Stimulated activated CD4-positive, alpha-beta T cell treated with anti-CD3 and anti-CD28 coated beads, Interleukin-4, amount 100 ng/mL, for 4 hours (primary cell): ENCODE results near the gene ZIC5.

Experiments
- DNase-seq, 2 experiments: peaks; one replicate each; pipeline ENCODE4 v3.0.0-alpha.2; 2020

ZIC5 gene

DNA sequence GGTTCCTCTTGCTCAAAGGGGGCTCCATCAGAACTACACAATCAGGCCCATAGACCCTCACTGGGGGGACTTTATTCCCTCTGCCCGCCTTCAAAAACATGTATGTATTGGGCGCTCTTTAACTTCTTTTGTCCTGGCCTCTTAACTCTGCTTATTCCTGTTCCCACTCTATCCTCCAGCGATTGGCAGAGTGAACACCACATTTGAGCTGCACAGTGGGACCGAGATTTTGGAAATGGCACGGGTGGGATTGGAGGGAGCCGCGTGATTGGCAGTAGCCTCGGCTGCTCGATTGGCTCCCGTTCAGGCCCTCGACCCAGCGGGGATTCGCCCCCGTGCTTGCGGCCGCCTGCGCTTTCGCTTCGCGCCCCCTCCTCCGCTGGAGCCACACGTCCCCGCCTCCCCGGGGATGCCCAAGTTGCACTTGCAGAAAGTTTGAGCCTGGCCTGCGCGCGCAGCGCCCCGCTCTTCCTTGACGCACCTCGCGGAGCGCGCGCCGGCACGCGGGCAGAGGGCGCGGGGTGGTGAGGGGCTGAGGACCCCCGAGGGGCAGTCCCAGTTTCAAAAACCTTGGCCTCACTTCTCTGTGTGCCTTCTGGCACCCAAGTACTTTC is at the start of gene ZIC5:
Gene ZIC5 (minus strand): TSS at position 192 of the 614 bp plus-strand sequence. CDS start 164 bp downstream, at position 28.
- no peak for DNase-seq

DNA sequence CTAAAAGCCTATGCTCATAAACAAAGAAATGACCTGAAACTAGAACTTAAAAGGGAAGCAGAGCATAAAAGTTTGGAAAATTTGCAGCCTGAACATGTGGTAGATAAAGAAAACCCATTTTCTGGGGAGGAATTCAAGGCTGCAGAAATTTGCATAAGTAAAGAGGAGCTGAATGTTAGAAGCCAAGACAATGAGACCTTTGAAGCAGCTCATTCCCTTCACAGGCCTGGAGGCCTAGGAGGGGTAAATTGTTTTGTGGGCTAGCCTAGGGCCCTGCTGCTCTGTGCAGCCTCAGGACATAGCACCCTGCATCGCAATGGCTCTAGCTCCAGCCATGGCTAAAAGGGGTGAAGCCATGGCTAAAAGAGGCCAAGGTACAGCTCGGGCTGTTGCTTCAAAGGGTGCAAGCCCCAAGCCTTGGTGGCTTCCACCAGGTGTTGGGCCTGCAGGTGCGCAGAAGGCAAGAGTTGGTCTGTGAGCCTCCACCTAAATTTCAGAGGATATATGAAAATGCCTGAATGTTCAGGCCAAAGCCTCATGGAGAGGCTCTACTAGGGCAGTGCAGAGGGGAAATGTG is 48.3 kb upstream of the ZIC5 start:
- no peak for DNase-seq

DNA sequence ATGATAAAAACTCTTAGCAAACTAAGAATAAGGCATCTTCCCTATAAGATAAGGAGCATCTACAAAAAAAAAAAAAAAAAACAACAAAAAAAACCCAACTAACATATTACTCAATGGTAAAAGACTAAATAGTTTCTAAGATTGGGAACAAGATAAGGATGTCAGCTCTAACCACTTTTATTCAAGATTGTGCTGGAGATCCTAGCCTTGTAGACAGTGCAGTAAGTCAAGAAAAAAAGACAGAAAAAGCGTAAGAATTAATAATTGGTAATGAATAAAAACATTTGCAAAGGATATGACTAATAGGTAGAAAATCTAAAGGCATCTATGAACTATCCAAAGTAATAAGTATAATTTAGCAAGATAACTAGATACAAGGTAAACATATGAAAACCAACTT is 43.1 kb upstream of the ZIC5 start:
- no peak for DNase-seq

DNA sequence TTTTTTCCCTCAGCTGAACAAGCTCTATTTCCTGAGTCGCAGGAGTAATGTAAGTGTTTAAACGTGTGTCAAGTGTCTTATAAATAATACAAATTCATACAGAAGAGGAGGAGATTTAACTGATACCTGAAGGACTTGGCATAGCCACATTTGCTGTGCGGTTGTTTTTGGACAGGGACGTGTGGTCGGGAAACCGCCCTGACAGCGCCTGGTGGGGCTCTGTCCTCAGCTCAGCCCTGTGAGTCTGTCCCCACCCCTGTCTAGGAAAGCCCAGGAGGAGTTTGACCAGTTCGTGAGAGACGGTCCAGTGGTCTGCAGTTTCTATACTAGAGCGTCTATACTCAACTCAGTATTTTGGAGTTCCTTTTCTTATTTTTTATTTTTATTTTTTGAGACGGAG is 26.7 kb upstream of the ZIC5 start:
- no peak for DNase-seq

DNA sequence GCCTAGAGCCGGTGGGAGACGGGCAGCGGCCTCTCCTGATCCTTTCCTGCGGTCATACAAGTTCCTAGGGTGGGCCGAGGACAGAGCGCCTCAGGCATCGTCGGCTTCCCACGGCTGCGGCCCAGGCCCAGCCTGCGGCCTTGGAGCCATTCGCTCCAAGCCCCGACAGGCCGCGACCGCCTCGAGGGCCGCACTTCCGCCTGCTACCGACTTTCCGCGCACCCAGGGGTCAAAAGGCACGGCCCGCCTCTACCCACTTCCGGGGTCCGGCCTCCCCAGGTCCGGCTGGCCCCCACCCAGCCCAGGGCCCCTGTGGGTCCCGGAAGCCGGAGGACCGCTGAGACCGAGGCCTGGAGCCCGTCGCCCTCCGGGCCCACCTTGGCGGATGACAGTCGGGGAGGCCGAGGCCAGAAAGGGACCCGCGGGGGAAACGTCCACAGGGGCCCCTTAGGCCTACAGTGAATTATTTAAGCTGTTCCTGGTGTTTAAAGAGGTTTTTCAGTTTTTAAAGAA is 26.2 kb upstream of the ZIC5 start:
- DNase-seq = no peak

DNA sequence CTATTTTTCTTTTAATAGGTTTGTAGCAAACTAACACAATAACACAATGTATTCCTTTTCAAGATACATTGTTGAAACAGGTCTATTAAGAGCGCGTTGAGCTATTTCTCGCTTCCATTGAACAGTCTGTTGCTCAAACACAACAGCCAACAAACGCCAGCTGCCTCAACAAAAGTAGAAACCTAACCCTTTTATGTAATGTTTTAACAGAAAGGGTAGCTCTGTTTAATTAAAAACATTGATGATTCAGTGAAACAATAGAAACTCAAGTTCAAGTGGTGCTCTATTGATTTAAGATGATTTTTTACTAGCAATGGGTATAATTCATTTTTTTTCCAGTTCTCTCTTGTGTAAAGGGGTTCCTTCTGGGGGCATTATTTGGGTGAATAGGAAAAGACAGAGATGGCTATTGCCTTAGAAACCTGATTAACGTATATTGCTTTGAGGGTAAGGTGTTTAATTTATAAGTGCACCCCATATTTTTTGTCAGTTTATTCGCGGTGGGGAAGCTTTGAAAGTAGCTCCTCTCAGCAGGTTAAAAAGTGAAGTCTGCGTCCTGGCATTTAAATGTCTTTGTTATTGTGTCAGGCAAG is 24.9 kb upstream of the ZIC5 start:
- no peak for DNase-seq

DNA sequence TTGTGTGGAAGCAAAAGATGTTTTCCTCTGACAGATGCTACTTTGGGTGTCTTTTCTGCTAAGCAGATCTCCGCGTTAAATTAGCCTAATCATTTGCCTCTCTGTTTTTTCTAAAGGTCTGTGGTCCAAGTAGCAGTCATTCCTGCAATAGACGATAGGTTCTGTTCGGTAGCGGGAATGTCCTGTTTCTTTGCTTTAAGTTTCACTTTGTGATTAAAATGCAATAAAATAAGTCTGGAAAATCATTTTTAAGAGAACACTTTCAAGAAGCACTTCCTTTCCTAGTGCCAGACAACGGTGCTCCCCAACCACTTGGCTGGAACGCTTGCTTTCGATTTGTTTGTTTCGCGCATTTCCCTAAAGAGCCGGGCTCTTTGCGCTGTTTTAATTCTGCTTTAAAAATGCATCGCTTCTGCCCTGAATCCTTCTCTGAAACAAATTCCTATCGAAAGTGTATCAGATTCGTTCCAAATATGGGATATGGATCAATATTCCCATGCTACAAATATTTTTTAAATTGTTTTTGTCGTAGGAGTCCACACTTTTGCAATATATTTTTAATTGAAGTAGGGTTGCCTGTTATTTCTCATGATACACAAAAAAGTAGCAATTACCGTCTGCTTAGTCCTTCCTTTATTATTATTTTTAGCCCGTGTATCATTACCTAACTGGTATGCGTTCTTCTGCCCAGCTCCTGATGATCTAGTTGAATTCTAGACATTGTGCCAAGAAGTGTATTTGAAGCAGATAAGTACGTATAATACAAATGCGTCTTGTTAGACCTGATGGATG is 24.2 kb upstream of the ZIC5 start:
- DNase-seq = no peak

DNA sequence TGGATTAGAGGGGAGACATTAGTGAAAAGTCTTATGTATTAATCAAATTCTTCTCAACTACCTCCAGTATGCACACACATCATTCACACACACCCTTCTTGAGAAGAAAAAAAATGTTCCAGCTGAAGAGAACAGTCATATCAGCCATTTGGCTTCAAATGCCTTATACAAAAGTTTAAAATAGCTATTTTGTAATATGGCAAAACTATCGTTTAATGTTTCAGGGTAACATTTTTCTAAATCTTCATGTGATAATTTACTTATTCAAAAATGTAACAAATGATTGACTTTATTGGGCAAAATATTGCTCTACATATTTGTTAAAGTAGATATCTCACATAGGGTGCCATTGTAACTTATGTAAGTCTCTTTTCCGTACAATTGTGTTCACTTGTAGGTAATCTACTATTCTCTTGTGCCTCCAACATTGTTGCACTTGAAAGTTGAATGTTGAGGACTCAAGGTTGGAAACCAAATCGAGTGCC is 23.6 kb upstream of the ZIC5 start:
- no peak for DNase-seq

DNA sequence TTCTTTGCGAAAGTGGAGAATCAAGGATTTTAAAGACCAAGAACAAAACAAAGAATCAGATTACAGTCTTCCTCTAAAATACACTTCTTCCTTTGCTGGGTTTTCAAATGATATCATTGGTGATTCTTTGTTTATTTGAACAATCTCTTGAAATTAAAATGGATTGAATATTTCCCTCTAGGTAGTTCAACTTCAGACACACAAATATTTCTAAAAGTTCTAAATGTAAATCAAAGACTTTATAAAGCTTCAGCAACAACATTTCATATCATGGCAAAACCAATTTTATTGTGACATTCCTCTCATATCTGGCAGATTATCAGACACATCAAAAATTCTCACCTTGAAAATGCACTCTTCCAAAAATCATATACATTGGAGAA is 23.1 kb upstream of the ZIC5 start:
- no peak for DNase-seq

DNA sequence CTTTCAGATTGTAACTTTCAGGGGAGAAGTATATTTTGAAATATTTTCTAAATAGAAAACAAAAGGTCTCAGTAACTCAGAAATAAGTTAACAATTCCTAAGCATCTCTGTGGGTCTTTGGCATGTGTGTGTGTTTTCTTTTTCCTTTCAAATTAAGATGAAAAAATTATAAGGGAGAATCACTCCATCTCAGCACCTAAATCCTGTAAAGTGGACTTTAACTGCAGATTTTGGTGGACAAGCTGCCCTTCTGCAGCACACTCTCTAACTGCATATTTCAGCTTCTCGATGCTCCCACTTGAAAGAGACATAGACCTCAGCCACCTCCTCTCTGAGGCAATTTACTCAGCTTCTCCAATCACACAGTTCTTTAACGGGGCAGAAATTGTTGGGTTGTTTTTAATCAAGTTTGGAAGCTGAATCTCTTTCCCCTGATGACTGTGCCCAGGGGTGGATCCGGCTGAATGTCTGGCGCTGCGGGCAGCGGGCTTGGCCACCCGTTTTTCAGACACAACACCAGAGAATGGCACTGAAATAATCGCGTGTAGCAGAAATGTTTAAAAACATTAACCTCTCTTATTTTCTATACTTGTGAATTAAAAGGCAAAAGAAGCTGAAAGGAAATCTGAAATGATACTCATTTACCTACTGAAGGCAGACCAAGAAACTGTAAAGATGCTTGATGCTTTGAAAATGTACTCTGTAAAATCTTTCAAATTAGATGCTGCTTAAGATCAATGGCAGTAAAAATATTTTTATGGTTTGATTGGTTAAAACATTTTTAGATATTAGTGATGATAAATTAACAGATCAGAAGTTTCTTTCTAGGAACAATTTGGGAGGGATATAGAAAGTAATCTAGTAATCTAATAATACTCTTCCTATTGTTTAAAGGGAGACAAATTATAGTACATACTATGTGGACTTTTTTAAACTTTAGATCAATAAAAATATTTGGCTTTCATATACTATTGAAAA is 22.4 kb upstream of the ZIC5 start:
- no peak for DNase-seq

DNA sequence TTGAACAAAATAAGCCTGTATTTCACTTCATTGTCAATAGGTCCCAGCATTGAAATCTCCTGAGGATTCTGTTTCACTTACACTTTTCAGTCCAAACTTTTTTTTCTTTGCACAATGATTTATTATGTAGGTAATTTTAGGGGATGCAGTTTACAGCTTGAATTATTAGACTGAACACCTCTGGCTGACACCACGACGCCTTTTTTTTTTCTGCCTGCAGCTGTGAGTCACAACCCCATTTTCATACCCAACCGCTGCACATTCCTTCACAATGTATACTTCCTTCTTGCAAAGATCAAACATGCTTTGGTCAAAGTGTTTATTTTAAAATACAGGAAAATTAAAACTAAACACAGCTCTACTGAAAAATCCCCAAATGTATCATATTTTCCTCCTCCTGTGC is 21.4 kb upstream of the ZIC5 start:
- DNase-seq = no peak

DNA sequence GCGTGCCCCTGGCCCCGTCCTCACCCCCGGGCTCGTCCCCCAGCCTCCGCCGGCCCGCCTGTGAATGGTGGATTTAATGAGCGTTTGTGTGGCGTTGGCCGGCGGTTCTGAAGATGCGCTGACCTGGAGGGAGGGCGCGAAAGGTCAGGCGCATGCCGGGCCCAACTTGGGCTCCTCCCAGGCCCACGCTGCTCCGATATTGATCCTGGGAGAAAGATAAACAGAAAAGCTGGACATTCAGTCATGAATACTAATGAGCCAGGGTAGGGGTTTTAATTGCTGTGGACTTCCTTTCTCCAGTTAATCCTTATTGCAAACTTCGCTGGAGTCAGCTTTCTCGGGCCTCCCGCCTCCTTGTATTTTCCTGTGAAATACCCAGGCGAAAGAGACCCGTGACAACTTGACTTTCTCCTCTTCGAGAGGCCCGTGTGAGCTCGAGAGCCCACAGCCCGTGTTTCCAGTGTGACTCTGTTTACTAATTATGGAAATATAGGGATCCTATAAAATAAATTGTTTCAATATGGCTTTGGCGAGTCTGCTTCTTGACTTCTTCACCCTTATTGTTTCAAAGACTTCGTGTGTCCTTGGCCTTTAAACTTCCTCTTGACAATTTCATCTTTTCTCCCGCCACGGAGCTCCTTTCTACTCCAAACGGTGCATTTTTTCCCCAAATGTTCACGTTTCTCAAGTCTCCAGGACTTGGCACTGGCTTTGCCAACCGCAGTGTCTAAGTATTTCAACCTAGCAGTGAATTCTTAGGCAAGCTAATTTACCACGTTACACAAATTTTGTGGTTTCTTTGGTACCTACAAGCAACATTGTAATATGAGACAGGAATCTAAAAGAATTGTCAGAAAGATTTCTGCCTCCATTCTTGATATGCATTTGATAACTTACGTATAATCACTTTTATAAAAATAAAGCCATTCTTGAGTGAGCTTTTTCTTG is 20.5 kb upstream of the ZIC5 start:
- DNase-seq = no peak

DNA sequence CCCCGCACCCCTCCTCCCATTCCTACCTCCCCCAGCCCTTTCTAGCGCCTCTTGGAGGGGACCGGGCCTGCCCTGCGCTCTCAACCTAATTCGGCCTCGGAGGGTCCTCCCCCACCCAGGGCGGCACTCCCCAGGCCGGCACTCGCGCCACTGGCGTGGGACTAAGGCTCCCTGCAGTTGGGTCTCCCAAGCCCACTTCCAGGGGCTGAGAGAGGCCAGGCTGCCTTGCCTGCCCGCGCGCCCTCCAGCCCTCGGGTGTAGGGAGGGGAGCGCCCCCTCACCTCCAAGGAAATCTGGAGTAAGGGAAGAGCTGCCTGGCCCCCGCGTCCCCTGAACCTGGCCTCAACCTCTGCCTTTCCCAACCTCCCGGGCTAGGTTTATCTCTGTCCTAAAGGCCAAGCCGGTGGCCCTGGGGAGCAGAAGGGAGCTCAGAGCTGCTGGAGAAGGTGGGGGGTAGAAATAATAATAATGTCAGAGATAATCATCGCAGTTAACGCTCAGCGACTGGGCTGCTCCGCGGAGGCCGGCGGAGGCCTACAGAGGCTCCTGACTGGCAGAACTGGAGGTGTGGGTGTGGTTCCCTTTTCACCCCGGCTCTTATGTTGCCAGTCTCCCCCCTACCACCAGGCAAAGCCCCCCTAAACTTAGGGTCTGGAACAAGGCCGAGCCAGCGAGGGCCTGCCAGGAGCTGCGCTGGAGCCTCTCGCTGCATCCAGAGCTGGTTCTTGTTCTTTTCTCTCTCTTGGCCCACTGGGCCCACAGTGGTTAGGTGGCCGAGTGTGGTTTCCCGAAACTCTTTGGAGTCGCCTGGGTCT is 19.7 kb upstream of the ZIC5 start:
- no peak for DNase-seq

DNA sequence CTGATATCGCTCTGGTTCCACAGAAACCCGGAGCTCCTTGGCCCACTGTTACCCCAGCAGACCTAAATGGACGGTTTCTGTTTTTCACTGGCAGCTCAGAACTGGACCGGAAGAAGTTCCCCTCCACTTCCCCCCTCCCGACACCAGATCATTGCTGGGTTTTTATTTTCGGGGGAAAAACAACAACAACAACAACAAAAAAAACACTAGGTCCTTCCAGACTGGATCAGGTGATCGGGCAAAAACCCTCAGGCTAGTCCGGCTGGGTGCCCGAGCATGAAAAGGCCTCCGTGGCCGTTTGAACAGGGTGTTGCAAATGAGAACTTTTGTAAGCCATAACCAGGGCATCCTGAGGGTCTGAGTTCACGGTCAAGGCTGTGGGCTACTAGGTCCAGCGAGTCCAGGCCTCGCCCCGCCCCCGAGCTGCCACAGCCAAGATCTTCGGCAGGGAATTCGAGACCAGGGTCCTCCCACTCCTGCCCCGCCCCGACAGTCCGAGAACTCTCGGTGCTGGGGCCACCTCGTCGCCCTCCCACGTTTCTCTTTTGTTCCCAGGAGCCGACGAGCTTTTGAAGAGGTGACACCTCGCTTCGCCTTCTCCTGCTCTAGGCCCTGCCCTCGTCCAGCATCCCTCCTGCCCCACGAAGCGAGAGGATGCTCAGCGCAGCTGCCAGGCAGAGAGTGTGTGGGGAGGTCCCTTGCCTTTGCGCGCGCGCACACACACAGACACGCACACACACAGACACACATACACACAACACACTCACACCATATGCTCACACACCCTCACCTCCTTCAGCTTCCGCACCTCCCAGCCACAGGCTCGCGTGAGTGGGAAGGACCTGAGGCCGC is 18.8 kb upstream of the ZIC5 start:
- DNase-seq = peak in 1 of 2 experiments; percentile 35

DNA sequence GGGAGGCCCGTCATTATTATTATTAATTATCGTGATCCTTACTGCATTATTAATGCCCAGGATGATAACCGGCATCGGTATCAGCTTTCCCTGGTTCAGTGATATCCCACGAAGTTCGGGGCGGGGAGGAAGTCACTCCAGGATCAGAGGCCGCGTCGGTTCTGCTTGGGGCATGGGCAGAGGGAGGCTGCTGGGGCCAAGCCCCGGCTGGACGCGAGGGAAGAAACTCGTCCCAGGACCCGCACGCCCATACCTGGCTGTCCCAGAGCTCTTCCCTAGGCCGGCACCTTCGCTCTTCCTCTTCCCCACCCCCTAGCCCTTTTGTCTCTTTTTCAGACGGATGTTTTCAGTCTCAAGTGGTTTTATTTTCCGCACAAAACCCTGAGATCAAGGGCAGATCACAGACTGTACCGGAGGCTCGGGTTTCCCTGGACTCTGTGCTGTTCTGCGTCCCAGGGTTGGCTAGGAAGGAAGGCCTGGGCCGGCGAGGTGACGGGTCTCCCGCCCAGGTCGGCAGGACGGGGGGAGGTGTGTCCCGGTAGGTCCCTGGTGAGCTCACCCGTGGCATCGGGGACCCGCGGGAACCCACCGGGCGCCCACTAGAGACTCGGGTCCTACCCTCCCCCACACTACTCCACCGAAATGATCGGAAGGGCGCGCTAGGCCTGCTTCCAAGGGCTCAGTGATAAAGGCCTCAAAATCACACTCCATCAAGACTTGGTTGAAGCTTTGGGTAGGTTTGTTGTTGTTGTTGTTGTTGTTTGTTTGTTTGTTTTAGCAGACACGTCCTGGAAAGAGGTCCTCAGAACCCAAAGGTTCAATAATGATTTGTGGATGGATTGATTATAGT is 17.9 kb upstream of the ZIC5 start:
- no peak for DNase-seq

DNA sequence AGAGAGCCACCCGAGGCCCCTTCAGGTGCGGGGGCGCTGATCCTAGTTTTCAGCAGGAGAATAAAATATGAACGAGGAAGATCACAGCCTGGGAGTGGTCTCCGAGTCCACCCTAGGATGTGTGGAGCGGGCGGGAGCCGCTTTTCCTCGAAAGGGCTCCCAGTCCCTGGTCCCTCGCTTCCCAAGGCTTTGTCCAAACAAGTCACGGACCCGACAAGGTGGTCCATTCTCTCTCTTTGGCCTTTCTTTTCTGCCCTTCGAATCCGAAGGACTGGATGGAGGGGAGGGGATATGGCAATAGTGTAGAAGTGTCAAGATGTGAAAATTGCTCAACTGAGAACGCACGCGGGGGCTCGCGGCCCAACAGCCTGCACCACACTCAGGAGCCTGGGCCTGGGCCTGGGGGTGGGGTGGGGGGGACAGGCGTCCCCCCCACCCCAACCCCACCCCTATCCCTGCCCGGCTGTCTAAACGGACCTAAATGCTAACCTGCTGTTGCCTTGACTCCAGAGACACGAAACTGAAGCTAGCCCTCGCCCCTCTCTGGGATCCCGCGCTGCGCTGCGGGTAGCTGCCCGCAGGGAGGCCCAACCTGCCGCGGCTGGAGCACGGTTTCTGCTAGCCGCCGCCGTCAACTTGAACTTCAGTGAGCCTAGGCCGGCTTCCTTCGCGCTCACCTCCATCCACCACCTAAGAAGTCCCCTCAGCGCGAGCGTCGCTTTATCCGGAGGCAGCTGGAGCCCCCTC is 17.1 kb upstream of the ZIC5 start:
- no peak for DNase-seq
